Activated CD4-positive, alpha-beta T cell treated with anti-CD3 and anti-CD28 coated beads, Interleukin-2, amount 50 U/mL, for 24 hours (primary cell): ENCODE data around the gene CRYGB.
"Not testable (repeated sequence)": the region's sequence is repeated elsewhere in the genome, so short reads cannot be mapped to it uniquely, and the experiment has no call there.

Experiments
- DNase-seq, 2 donors: peaks; one replicate each; pipeline ENCODE4 v3.0.0-alpha.2; 2020; ENCODE audit warnings: low read depth in 1 of 2, low spot score in 1 of 2

The CRYGB gene

DNA sequence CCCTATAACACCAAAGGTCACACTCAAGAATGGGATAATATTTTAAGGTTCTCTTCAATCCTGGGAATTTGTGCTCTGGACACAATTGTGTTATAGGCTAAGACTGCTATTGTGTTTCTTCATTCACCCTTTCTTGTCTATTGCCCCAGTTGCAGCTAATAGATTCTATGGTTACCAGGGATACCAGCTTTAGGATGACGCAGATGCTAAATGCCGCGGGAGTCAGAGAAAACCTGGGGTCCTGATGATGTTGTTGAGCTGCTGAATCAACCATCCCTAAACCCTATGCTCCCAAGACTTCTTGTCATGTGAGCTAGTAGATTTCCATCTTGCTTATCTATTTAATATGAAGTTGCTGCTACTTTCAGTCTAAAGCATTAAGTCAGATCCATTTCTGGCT, 27.0 kb downstream of the CRYGB start:
- DNase-seq = no peak

DNA sequence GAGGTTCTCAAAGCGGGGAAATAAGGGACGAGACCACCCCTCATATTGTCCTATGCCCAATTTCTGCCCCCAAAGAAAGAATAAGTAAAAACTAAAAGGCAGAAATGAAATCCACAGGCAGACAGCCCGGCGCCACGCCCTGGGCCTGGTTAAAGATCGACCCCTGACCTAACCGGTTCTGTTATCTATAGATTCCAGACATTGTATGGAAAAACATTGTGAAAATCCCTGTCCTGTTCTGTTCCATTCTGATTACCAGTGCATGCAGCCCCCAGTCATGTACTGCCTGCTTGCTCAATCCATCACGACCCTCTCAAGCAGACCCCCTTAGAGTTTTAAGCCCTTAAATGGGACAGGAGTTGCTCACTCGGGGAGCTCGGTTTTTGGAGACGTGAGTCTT, 28.6 kb downstream of the CRYGB start:
- DNase-seq = not testable (repeated sequence)

- no peak for DNase-seq
Measured at GRCh38 chr2:208112969-208113368, 33.0 kb downstream of the CRYGB start.

GRCh38 chr2:208112273-208112745, 33.6 kb downstream of the CRYGB start:
- DNase-seq = not testable (repeated sequence)

GRCh38 chr2:208103616-208104015, 42.3 kb downstream of the CRYGB start:
- no peak for DNase-seq

DNA sequence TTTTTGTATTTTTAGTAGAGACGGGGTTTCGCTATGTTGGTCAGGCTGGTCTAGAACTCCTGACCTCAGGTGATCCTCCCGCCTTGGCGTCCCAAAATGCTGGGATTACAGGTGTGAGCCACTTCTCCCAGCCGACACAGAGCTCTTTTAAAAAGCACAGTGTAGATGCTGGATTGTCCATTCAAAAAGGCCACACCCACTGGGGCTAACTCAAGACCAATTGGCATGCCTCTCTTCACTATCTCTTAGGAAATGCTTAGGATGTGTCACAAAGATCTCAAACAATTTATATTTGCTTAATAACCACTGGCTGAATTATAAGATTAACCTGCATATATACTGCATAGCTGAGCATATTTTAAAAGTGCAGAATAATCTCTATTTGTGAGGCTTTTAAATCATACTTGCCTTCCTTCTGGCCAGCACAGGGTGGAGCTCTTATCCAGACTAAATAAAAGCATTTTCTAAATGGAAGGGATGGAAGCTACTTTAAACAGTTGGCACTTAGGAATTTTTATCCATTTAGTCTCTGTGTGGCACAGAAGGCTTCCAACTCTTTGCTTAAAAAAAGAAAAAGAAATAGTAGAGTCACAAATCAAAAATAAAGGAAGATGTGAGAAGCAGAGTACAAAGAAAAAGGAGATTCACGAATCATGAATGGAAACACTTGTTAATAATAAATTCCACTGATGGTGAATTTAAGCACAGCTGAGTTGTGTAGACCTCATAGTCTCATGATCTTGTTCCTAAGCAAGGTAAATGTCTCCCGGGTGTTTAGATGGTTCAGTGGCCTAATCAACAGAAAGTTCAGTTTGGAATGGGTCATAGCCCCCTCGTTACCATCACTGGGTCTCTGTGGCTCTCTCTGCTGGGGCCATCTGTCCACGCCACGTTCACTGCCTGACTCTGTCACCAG, 44.0 kb downstream of the CRYGB start:
- no peak for DNase-seq

GRCh38 chr2:208099682-208100470, 46.1 kb downstream of the CRYGB start:
- DNase-seq = no peak

- not testable (repeated sequence) for DNase-seq
Measured at GRCh38 chr2:208098701-208099100, 47.3 kb downstream of the CRYGB start.

- no peak for DNase-seq
Measured at GRCh38 chr2:208098267-208098666, 47.7 kb downstream of the CRYGB start.

DNA sequence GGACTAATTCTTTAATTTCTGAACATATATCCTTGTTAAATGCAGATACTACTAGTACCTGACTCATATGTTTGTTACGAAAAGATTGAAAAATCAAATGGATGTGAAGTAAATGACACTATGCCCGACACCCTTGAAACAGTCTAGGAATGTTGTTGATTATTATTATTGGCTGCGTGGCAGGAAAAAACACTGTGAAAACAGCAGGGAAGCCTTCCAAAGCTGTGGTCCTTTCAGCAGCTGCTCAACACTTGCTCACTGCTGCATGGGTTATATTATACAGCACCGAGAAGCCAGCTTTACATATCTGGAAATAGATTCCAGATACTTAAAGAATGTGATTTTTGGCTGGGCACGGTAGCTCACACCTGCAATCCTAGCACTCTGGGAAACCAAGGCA, 48.2 kb downstream of the CRYGB start:
- no peak for DNase-seq

- DNase-seq = no peak
Measured at GRCh38 chr2:208097313-208097712, 48.6 kb downstream of the CRYGB start.

GRCh38 chr2:208096080-208096479, 49.9 kb downstream of the CRYGB start:
- DNase-seq = no peak

- no peak for DNase-seq
Measured at GRCh38 chr2:208093128-208093527, 52.8 kb downstream of the CRYGB start.
